HL-60 (cell line): ENCODE measurements around the gene MRPL4.

ENCODE experiments used
- CTCF ChIP-seq: IDR thresholded peaks from one replicate; pipeline ENCODE4 v1.5.1; 2011; ENCODE audit warnings: low read length, control low read depth, inconsistent platforms; ENCODE audit not compliant: insufficient read depth
- GABPA ChIP-seq: IDR thresholded peaks from 2 replicates; pipeline ENCODE4 v1.6.1; 2012; ENCODE audit warnings: low read depth
- POLR2AphosphoS5 ChIP-seq: IDR thresholded peaks from 2 replicates; pipeline ENCODE4 v1.6.1; 2012; ENCODE audit warnings: low read depth
- REST ChIP-seq: IDR thresholded peaks from 2 replicates; pipeline ENCODE4 v1.6.1; 2012; ENCODE audit warnings: low read depth; ENCODE audit not compliant: insufficient replicate concordance
- SPI1 ChIP-seq: IDR thresholded peaks from 2 replicates; pipeline ENCODE4 v1.6.1; 2012; ENCODE audit warnings: low read depth, mild to moderate bottlenecking, borderline replicate concordance

DNA sequence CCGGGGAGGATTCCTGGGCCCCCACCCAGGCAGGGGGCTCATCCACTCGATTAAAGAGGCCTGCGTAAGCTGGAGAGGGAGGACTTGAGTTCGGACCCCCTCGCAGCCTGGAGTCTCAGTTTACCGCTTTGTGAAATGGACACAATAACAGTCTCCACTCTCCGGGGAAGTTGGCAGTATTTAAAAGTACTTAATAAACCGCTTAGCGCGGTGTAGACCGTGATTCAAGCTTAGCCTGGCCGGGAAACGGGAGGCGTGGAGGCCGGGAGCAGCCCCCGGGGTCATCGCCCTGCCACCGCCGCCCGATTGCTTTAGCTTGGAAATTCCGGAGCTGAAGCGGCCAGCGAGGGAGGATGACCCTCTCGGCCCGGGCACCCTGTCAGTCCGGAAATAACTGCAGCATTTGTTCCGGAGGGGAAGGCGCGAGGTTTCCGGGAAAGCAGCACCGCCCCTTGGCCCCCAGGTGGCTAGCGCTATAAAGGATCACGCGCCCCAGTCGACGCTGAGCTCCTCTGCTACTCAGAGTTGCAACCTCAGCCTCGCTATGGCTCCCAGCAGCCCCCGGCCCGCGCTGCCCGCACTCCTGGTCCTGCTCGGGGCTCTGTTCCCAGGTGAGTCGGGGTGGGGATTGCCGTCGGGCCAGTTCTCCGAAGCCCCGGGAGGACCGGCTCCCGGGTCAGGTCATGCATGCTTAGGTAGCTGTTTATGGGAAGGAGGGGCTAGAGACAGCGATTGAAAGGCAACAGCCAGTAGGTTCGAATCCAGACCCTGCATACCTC, 18.8 kb downstream of the MRPL4 start, which contains the start of gene ICAM1:
- no peak for TF ChIP-seq CTCF
- no peak for TF ChIP-seq GABPA
- TF ChIP-seq POLR2AphosphoS5: no peak
- TF ChIP-seq REST: no peak
- no peak for TF ChIP-seq SPI1
